Endothelial cell of umbilical vein (primary cell): ENCODE results near the gene CCNL2. TPM values are rescaled to one million over a fixed set of nuclear protein-coding genes. Genes with fewer than 3 reads are reported as not detected.

Source experiments
- BruUV-seq: library from RNA; stranded (reverse); fragments of 400-500 nt; replicated peaks from 2 replicates; lab custom pipeline; 2021; lab: Mats Ljungman, UMichigan
- CTCF ChIA-PET: fragments of 300-600, 350-600 bp; sonication (Branson Sonifier 250); formaldehyde crosslinking; loops from one replicate; lab custom pipeline; 2021; ENCODE audit warnings: antibody characterized with exemption, inconsistent platforms; lab: Charles Lee
- POLR2A ChIA-PET: fragments of 300-600, 350-600 bp; sonication (Branson Sonifier 250); formaldehyde crosslinking; loops from one replicate; lab custom pipeline; 2021; ENCODE audit warnings: antibody characterized with exemption, inconsistent platforms; lab: Charles Lee
- DNase-seq: peaks from one replicate; pipeline ENCODE4 v3.0.0-alpha.2; 2011; ENCODE audit warnings: low read depth, low spot score
- FAIRE-seq: peaks from 2 replicates; lab custom pipeline; 2011; peaks lifted over from hg19 to GRCh38; lab: Jason Lieb, UNC
- H2AFZ ChIP-seq: 2 replicates; pipeline ENCODE4 v1.6.0; 2012; ENCODE audit warnings: low read depth, low read length, control low read depth, inconsistent platforms
- H3K27ac ChIP-seq: 2 replicates; pipeline ENCODE4 v1.5.1; 2011; ENCODE audit warnings: low read depth, mild to moderate bottlenecking, control low read depth, low read length, moderate library complexity; ENCODE audit not compliant: insufficient read depth
- H3K27me3 ChIP-seq, 2 experiments: 2 replicates each; pipeline versions ENCODE4 v1.6.0 to v1.6.1; 2011; ENCODE audit warnings: low read length in 2 of 2, mixed read lengths in 1 of 2; ENCODE audit not compliant: control insufficient read depth in 2 of 2, insufficient read depth in 2 of 2
- H3K36me3 ChIP-seq, 2 experiments: 2 replicates in 1 of 2; 3 replicates in 1 of 2; pipeline ENCODE4 v1.5.1; 2011; ENCODE audit warnings: low read length in 2 of 2, mild to moderate bottlenecking in 1 of 2, moderate library complexity in 1 of 2; ENCODE audit not compliant: control insufficient read depth in 2 of 2, insufficient read depth in 2 of 2; ENCODE audit errors: extremely low read depth in 1 of 2
- H3K4me1 ChIP-seq: 3 replicates; pipeline ENCODE4 v1.5.1; 2011; ENCODE audit warnings: mild to moderate bottlenecking, low read length; ENCODE audit not compliant: control insufficient read depth, insufficient read depth; ENCODE audit errors: extremely low read depth
- H3K4me2 ChIP-seq: 2 replicates; pipeline ENCODE4 v1.6.1; 2011; ENCODE audit warnings: low read length, control low read depth, mixed read lengths; ENCODE audit not compliant: insufficient read depth
- H3K4me3 ChIP-seq, 3 experiments: fragments of 200-600 bp in 1 of 3; sonication (generic), shearing (Covaris generic) in 1 of 3; replicated peaks in 1 of 3; 2 replicates each; pipeline ENCODE4 v1.5.1; 2011 to 2016; ENCODE audit warnings: control low read depth in 3 of 3, low read length in 3 of 3, mild to moderate bottlenecking in 2 of 3, inconsistent platforms in 1 of 3, low read depth in 1 of 3, moderate library complexity in 1 of 3; ENCODE audit not compliant: insufficient read depth in 1 of 3
- H3K79me2 ChIP-seq: 2 replicates; pipeline ENCODE4 v1.6.0; 2012; ENCODE audit warnings: low read length, inconsistent platforms; ENCODE audit not compliant: control insufficient read depth, insufficient read depth
- H3K9ac ChIP-seq: replicated peaks from 2 replicates; pipeline ENCODE3; 2011; ENCODE audit warnings: low read length, control low read depth; ENCODE audit not compliant: insufficient read depth; ENCODE audit errors: extremely low read depth
- H3K9me1 ChIP-seq: replicated peaks from 3 replicates; pipeline ENCODE4 v1.6.0; 2011; ENCODE audit warnings: mild to moderate bottlenecking, low read length; ENCODE audit not compliant: control insufficient read depth, insufficient read depth; ENCODE audit errors: extremely low read depth
- H3K9me3 ChIP-seq: replicated peaks from 2 replicates; pipeline ENCODE4 v1.5.1; 2012; ENCODE audit warnings: low read length, inconsistent platforms; ENCODE audit not compliant: control insufficient read depth, insufficient read depth
- H4K20me1 ChIP-seq: replicated peaks from 2 replicates; pipeline ENCODE3; 2011; ENCODE audit warnings: mild to moderate bottlenecking, low read length; ENCODE audit not compliant: control insufficient read depth, insufficient read depth; ENCODE audit errors: extremely low read depth
- CTCF ChIP-seq, 2 donors: IDR thresholded peaks; 1 replicate in 1 of 2; 2 replicates in 1 of 2; pipeline ENCODE4 v1.5.1; 2011; ENCODE audit warnings: low read length in 2 of 2, mild to moderate bottlenecking in 2 of 2, moderate library complexity in 2 of 2, control low read depth in 1 of 2, inconsistent platforms in 1 of 2, low read depth in 1 of 2; ENCODE audit not compliant: insufficient read depth in 1 of 2; ENCODE audit errors: extremely low read depth in 1 of 2
- EZH2 ChIP-seq: IDR thresholded peaks from 2 replicates; pipeline ENCODE4 v1.6.1; 2012; ENCODE audit warnings: borderline replicate concordance, low read depth, mild to moderate bottlenecking, moderate library complexity, low read length, inconsistent platforms; ENCODE audit not compliant: severe bottlenecking
- FOS ChIP-seq: IDR thresholded peaks from 2 replicates; pipeline ENCODE4 v1.6.1; 2011; ENCODE audit warnings: mild to moderate bottlenecking, low read length, moderate library complexity, borderline replicate concordance; ENCODE audit not compliant: insufficient read depth
- GATA2 ChIP-seq: IDR thresholded peaks from 2 replicates; pipeline ENCODE4 v1.7.0; 2011; ENCODE audit warnings: low read depth, mild to moderate bottlenecking, moderate library complexity, mixed read lengths, low read length; ENCODE audit not compliant: insufficient read length, insufficient read depth
- JUN ChIP-seq: IDR thresholded peaks from 2 replicates; pipeline ENCODE4 v1.6.1; 2011; ENCODE audit warnings: borderline replicate concordance, low read depth; ENCODE audit not compliant: insufficient read length, insufficient read depth
- MAX ChIP-seq: IDR thresholded peaks from 2 replicates; pipeline ENCODE4 v1.6.1; 2011; ENCODE audit not compliant: insufficient read depth, insufficient read length
- MYC ChIP-seq: IDR thresholded peaks from one replicate; pipeline ENCODE4 v1.6.1; 2011; ENCODE audit warnings: mild to moderate bottlenecking, low read depth, low read length
- POLR2A ChIP-seq: IDR thresholded peaks from 2 replicates; pipeline ENCODE4 v1.6.1; 2012; ENCODE audit warnings: low read depth, mild to moderate bottlenecking, control low read depth, low read length
- POLR2AphosphoS5 ChIP-seq: IDR thresholded peaks from 2 replicates; pipeline ENCODE4 v1.6.1; 2012; ENCODE audit warnings: low read depth, mild to moderate bottlenecking, control low read depth, low read length, moderate library complexity; ENCODE audit not compliant: insufficient read depth
- dilution Hi-C: fragments of 300-500 bp; cut with MboI; formaldehyde crosslinking; loops from one replicate; pipeline ENCODE4 v1.15.0; 2019; ENCODE audit warnings: low sequenced_read_pairs; ENCODE audit not compliant: extremely low pct_ligation_motif_present
- intact Hi-C: fragments of 100-400 bp; cut with micrococcal nuclease; formaldehyde crosslinking; loops from one replicate; pipeline ENCODE4 v1.10.0; 2022
- polyA plus RNA-seq, 4 experiments: library from polyadenylated mRNA; depleted of rRNA in 3 of 4; stranded (reverse) in 3 of 4; unstranded in 1 of 4; fragments of >200 nt; gene quantifications; 2 replicates each; pipeline versions ENCODE4 v1.2.1 to v1.2.3, GENCODE V29; 2011 to 2012; ENCODE audit warnings: missing spikeins in 1 of 4
- total RNA-seq: library from RNA; stranded (reverse); gene quantifications from 2 replicates; pipeline ENCODE4 v1.2.3, GENCODE V29; 2021

Gene CCNL2
- total and polyA plus RNA-seq, 2 donors (not counting 3 experiments of a cell fraction or from before 2014, with no cell fraction given) = 188 to 209 TPM

DNA sequence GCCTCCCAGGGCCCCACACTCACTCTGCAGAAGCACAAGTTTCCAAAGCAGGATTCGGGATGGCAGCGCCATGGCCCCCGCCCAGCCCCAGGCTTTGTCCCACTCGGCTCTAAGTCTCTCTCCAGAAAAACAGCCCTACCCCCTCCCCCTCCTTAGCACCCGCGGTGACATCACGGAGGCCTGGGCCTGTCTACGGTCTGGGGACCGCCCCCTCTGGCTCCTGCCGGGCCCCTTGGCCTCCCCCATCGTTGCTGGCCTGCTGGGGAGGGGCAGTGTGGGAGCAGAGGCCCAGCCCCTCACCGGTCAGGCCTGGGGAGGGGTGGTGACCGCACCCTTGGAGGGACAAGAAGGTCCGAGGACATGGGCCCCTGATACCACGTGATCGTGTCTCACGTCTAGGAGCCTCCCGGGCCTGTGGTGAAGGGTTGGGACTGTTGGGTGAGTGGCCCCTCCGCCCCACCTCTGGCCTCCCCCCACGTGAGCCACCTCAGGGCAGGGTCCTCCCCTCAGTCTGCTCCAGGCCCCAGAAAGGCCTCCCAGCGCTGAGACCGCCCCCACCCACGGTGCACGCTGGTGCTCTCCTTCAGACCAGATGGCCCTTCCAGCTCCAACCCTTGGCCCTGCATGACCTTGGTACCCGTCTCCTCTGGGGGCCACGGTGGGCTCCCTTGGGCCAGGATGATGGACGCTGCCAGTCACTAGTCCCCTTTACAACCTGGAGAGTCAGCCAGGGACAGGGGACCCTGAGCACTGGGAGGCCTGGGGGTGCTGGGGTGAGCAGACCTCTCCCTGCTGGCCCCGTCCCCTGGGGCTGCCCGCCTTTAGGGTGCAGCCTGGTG, 40.5 kb downstream of the CCNL2 start, which contains the start of gene MXRA8:
Gene MXRA8, minus strand, starts transcription at position 123 of the 839 bp plus-strand sequence. Its CDS starts 51 bp downstream, at position 72.
- H3K79me2 ChIP-seq = no peaks in the 10 kb centered on the region

More for the DNA sequence above, 40.5 kb downstream of the CCNL2 start, which contains the start of gene MXRA8:
- no peak within 1 kb of the TSS for H3K4me2 ChIP-seq
- H4K20me1 ChIP-seq = no peaks in the 10 kb centered on the region
- H3K9ac ChIP-seq = no peak within 1 kb of the TSS
- H3K36me3 ChIP-seq = no peaks in the 10 kb centered on the region
- H3K9me1 ChIP-seq = no peaks in the 10 kb centered on the region
- no peaks in the 10 kb centered on the region for H3K9me3 ChIP-seq
- CTCF ChIA-PET = no interaction called here
- H3K4me1 ChIP-seq = no peaks in the 10 kb centered on the region
- H2AFZ ChIP-seq = no peak within 1 kb of the TSS
- no TSS peak for BruUV-seq
- peaks cover 9 to 15% of the 10 kb centered on the region in 2 experiments for H3K27me3 ChIP-seq
- H3K4me3 ChIP-seq = no peak within 1 kb of the TSS
- dilution Hi-C loops = no loop called here
- DNase-seq (no peak), FAIRE-seq (no peak)
- no peak within 1 kb of the TSS for H3K27ac ChIP-seq
- POLR2A ChIA-PET = no interaction called here
- TF ChIP-seq EZH2 (no peak), GATA2 (no peak), MAX (no peak), POLR2AphosphoS5 (no peak), CTCF (IDR thresholded peaks at IDR 0.05; ENCODE audit: extremely low read depth in 1 of 2, insufficient read depth in 1 of 2, low read depth in 1 of 2, low read length in 2 of 2) (no peak), MYC (no peak), FOS (no peak), JUN (no peak), POLR2A (no peak)
- intact Hi-C loops = no loop called here
